Bronchial epithelial cell (primary cell): Measurements from ENCODE around the gene SYT14. TPM values are rescaled to one million over a fixed set of nuclear protein-coding genes. Genes with fewer than 3 reads are reported as not detected.

ENCODE experiments used
- DNase-seq: peaks from one replicate; pipeline ENCODE4 v3.0.0-alpha.2; 2010; ENCODE audit warnings: low read depth
- FAIRE-seq: peaks from 2 replicates; lab custom pipeline; 2011; peaks lifted over from hg19 to GRCh38; lab: Jason Lieb, UNC
- H3K27me3 ChIP-seq: 2 replicates; pipeline ENCODE4 v1.5.1; 2011; ENCODE audit warnings: low read length; ENCODE audit not compliant: control insufficient read depth, insufficient read depth
- H3K36me3 ChIP-seq: 2 replicates; pipeline ENCODE4 v1.5.1; 2011; ENCODE audit warnings: low read length; ENCODE audit not compliant: control insufficient read depth, insufficient read depth
- H3K4me3 ChIP-seq: 2 replicates; pipeline ENCODE4 v1.5.1; 2011; ENCODE audit warnings: mild to moderate bottlenecking, low read depth, low read length, control low read depth
- CTCF ChIP-seq: IDR thresholded peaks from 2 replicates; pipeline ENCODE4 v1.5.1; 2011; ENCODE audit warnings: mild to moderate bottlenecking, moderate library complexity, low read length, control low read depth, inconsistent platforms; ENCODE audit not compliant: insufficient read depth, severe bottlenecking
- total RNA-seq: library from RNA; depleted of rRNA; stranded (reverse); fragments of >200 nt; gene quantifications from 2 replicates; pipeline ENCODE4 v1.2.1, GENCODE V29; 2014

SYT14 gene
- total RNA-seq, 1 donor from 2014 or later, result not detected

- no peak for FAIRE-seq
- DNase-seq, result no peak
- Histone ChIP-seq H3K36me3 (no peaks in the 10 kb centered on the region), H3K27me3 (no peaks in the 10 kb centered on the region), H3K4me3 (no peak overlapping the region)
- no peak for TF ChIP-seq CTCF
Observed at GRCh38 chr1:210072129-210072528, 134.1 kb downstream of the SYT14 start.

GRCh38 chr1:210072896-210073504 lies 135.0 kb downstream of the SYT14 start:
- H3K27me3 ChIP-seq, result no peaks in the 10 kb centered on the region
- TF ChIP-seq CTCF, result no peak

DNA sequence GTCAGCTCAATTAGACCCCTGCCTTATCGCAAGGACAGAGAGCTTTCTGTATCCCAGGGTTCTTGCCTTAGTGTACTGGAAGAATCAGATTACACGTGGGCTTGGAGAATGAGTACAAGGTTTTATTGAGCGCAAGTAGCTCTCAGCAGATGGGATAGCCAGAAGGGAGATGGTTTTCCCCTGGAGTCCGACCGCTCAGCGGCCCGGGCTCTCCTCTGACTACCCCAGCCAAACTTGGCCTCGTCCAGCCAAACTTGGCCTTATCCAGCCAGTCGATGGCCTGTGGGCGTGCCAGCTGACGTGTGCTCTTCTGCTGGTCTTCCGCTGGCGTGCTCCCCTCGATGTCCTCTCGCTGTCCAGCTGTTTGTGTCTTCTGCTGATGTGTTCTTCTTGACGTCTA lies 136.9 kb downstream of the SYT14 start:
- no peaks in the 10 kb centered on the region for H3K36me3 ChIP-seq
- FAIRE-seq, result no peak
- no peak overlapping the region for H3K4me3 ChIP-seq

More at GRCh38 chr1:210072896-210073504, 135.0 kb downstream of the SYT14 start:
- FAIRE-seq (no peak), DNase-seq (no peak)
- no peaks in the 10 kb centered on the region for H3K36me3 ChIP-seq
- no peak overlapping the region for H3K4me3 ChIP-seq

GRCh38 chr1:210076620-210077019 lies 138.6 kb downstream of the SYT14 start:
- Histone ChIP-seq H3K27me3 (no peaks in the 10 kb centered on the region), H3K36me3 (no peaks in the 10 kb centered on the region), H3K4me3 (no peak overlapping the region)
- DNase-seq (peak; percentile 16), FAIRE-seq (peak; percentile 81)
- no peak for TF ChIP-seq CTCF

More for the DNA sequence above, 136.9 kb downstream of the SYT14 start:
- H3K27me3 ChIP-seq, result no peaks in the 10 kb centered on the region
- DNase-seq, result no peak
- no peak for TF ChIP-seq CTCF

DNA sequence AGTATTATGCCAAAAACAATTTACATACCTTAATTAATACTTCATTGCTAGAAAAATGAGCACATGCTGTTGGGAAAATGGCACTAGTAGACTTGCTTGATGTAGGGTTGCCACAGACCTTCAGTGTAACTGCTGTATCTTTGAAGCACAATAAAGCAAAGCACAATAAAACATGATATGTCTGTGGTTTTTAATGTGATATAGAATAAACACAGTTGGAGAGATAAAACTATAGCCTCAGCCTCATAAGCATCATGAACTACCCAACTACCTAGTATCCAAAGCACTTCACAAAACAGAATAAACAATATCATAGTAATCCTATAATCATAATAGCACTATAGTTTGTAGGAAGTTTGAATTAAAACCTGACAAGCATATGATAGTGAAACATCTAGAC lies 143.5 kb downstream of the SYT14 start:
- no peak for TF ChIP-seq CTCF
- no peak for DNase-seq
- H3K27me3 ChIP-seq, result no peaks in the 10 kb centered on the region
- FAIRE-seq, result no peak
- H3K36me3 ChIP-seq, result no peaks in the 10 kb centered on the region
- H3K4me3 ChIP-seq, result no peak overlapping the region

DNA sequence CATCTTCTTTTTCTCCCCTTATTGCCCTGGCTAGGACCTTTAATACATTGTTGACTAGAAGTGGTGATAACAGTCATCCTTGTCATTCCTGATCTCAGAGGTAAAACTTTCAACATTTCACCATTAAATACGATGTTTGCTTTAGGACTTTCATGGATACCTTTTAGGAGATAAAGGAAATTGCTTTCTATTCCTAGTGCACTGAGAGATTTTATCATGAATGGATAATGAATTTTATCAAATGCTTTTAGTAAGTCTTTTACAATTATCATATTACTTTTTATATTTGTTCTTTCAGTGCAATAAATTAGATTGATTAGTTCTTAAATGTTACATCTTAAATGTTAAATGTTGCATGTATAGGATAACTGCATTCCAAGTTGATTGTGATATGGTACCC lies 147.3 kb downstream of the SYT14 start:
- H3K36me3 ChIP-seq, result no peaks in the 10 kb centered on the region
- no peak for FAIRE-seq
- H3K4me3 ChIP-seq, result no peak overlapping the region
- no peak for TF ChIP-seq CTCF
- DNase-seq, result no peak
- no peaks in the 10 kb centered on the region for H3K27me3 ChIP-seq
